ENCODE results near the gene EEF1E1. TPM values are rescaled to one million over a fixed set of nuclear protein-coding genes. Genes with fewer than 3 reads are reported as not detected.
"Not testable (repeated sequence)": the region's sequence is repeated elsewhere in the genome, so short reads cannot be mapped to it uniquely, and the experiment has no call there.

Gene EEF1E1
- total RNA-seq, 1 donor from 2014 or later: 64.0 TPM

- no peak for DNase-seq
Observed at GRCh38 chr6:8061736-8062135, 40.6 kb downstream of the EEF1E1 start.

DNA sequence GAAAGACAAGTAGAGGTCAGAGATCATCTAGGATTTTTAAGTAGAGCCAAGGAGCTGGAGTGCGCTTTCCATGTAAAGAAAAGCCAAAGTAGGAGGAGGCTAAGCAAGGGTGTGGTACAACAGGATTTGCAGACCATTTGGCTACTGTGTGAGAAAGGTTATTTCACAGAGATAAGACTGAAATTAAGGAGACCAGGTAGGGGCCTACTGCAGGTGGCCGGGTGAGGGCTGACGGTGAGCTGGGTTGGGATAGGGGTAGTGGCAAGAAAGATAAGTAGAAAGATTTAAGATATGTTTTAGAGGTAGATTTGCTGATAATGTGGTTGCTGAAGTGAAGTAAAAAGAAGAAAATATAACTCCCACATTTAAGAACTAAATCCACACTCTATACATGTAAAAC, 42.0 kb downstream of the EEF1E1 start:
- no peak for DNase-seq

DNA sequence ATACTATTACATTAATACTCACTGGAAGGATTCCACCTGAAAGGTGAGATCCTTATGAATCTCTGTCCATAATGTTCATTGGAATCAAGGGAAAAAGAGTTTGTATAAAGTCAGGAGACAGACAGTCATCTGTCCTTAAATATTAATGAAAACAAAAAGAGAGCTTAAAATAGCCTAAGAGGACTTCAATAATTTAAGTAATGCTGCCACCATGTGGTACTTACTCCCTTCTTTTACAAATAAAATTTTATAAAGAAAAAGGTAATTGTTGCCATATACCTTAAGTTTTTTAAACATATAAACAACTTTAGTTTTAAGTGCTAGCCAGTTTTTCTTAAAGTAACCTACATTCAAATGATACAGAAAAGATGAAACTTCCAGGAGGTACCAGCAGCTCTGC, 43.2 kb downstream of the EEF1E1 start:
- peak; percentile 70 for DNase-seq

DNA sequence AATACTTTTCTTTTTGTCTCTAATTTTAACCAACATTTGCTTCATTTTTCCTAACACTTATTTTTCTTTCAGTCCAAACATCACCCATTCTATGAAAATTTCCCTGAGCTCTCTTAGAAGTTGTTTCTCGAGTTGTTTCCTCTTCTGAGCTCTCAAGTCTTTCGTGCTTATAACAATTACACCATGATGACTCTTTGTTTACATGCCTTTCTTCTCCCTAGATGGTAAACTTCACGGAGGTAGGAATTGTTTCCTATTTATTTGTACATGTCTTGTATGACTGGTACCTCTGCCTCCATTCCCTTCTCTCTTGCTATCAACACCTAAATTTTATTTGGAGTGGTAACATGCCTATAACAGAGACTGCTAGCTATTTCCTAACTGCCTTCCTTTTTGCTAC, 44.6 kb downstream of the EEF1E1 start:
- DNase-seq: peak; percentile 29

GRCh38 chr6:8057263-8057662, 45.1 kb downstream of the EEF1E1 start:
- DNase-seq: no peak

DNA sequence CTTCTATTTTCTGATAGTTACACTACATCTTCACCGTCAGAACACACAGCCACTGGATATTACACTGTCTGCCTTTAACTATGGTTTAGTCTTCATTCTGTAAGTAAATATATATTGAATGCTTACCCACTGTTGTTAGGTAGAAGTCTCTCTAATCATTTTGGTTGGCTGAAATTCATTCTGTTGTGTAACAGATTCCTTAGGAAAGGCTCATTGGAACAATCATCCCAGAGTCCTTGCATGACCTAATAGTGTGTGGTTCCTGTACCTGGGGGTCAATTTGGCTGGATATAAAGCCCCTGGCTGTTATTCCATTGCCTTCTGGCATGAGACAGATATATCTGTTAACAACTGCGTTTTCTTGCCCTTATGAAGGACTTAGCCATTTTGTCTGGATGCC, 48.1 kb downstream of the EEF1E1 start:
- DNase-seq: no peak

DNA sequence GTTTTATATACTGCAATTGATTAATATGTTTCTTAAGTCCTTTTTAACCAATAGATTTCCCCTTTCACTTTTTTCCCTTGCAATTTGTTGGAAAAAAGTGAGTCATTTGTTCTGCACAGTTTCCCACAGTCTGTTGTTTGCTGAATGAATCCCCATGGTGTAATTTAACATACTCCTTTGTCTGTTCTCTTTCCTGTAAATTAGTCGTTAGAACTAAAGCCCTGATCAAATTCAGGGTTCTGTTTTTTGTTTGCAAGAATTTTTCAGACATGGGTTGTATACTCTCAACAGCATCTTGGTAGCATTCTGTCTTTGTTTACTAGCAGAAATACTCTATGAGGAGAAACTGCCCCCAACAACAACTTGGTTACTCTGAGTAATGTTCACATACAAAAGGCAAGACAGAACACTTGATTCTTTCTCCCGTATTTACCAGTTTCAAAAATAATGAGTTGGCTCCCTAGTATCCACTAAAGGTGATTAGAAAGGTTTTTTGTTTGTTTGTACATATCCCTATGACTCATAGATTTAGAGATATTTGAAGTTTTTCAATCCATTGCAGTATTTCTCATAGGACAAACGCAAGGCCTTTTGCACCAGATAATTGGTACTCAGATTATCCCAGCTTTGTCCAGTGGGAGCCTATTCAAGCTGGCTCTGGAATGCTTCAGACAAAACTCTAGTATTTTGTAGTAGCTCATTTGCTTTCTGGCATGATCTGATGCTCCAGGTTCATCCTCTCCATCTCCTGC, 54.6 kb downstream of the EEF1E1 start:
- peak; percentile 88 for DNase-seq

- DNase-seq: not testable (repeated sequence)
Observed at GRCh38 chr6:8045769-8046168, 56.6 kb downstream of the EEF1E1 start.

GRCh38 chr6:8043221-8043620, 59.1 kb downstream of the EEF1E1 start:
- DNase-seq: no peak

GRCh38 chr6:8041913-8042583, 60.3 kb downstream of the EEF1E1 start:
- no peak for DNase-seq

- not testable (repeated sequence) for DNase-seq
Observed at GRCh38 chr6:8034107-8034506, 68.2 kb downstream of the EEF1E1 start.

DNA sequence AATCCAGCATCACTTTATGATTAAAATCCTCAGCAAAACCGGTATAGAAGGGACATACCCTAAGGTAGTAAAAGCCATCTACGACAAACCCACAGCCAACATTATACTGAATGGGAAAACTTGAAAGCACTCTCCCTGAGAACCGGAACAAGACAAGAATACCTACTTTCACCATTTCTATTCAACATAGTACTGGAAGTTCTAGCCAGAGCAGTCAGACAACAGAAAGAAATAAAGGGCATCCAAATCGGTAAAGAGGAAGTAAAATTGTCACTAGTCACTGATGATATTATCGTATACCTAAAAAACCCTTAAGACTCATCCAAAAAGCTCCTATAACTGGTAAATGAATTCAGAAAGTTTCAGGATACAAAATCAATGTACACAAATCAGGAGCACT, 71.4 kb downstream of the EEF1E1 start:
- DNase-seq: no peak

Other genes with a start within 250 kb of the EEF1E1 start
- gene TXNDC5, start 191.8 kb downstream of the EEF1E1 start, total RNA-seq: 2,879 and 3,040 TPM in 2 replicates
- 23.1 and 23.7 TPM in 2 replicates for gene BLOC1S5, start 38.2 kb downstream of the EEF1E1 start, total RNA-seq

All from dermis blood vessel endothelial cell (primary cell).